GM12891 (cell line): Measurements from ENCODE around the gene CYREN.

ENCODE experiments used
- DNase-seq: peaks from one replicate; pipeline ENCODE4 v3.0.0; 2011; ENCODE audit warnings: low spot score; ENCODE audit not compliant: insufficient read length
- FAIRE-seq: peaks from 2 replicates; lab custom pipeline; 2011; peaks lifted over from hg19 to GRCh38; lab: Jason Lieb, UNC
- PAX5 ChIP-seq: IDR thresholded peaks from 2 replicates; pipeline ENCODE4 v1.6.1; 2011; ENCODE audit warnings: low read length, moderate library complexity, mild to moderate bottlenecking; ENCODE audit not compliant: insufficient read depth, severe bottlenecking
- POLR2A ChIP-seq: IDR thresholded peaks from 2 replicates; pipeline ENCODE4 v1.6.1; 2011; ENCODE audit warnings: low read depth, low read length, control low read depth
- POLR2AphosphoS5 ChIP-seq: IDR thresholded peaks from 2 replicates; pipeline ENCODE4 v1.6.1; 2011; ENCODE audit warnings: low read depth, low read length, control low read depth
- POU2F2 ChIP-seq: IDR thresholded peaks from 2 replicates; pipeline ENCODE4 v1.6.1; 2011; ENCODE audit warnings: low read depth, mild to moderate bottlenecking, control low read depth, low read length, moderate library complexity
- SPI1 ChIP-seq: IDR thresholded peaks from 2 replicates; pipeline ENCODE4 v1.6.1; 2011; ENCODE audit warnings: low read depth, low read length, control low read depth
- TAF1 ChIP-seq: IDR thresholded peaks from 2 replicates; pipeline ENCODE4 v1.6.1; 2011; ENCODE audit warnings: low read depth, low read length, control low read depth

Gene CYREN

DNA sequence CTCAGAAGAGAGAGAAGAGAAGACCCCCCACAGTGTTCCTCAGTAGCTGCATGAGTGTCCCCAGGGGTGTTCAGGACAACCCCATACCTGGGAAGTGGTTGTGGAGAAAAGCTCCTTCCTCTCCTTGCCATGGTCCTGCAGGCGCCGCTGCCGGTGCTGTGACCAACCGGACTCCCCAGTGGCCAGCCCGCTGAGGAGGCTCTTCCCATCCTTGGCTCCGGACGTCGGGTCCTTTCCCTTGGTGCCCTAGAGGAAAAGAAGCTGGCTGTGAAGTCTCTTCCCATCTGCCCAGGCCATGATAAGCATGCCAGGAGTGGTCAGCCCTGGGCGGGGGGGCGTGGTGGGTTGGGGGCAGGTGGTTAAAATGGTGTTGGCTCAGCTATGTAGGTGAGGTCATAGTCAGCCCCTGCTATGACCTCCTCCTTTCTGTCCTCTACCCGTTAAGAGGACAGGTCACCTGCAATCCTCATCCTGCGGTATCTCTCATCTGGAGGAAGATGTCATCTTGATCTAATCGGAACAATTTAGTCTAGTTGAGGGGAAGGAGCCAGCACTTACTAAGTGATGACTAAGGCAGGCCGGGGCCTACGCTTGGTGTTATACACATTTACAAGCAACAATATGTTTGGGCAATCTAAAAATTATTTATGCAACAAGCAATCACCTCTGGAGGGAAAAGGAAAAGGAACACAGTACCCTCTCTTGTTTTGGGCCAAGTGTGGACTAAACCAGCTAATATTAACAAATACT, 27.6 kb upstream of the CYREN start:
- DNase-seq, result no peak
- FAIRE-seq, result no peak
- no peak for TF ChIP-seq SPI1
- no peak for TF ChIP-seq POLR2AphosphoS5
- TF ChIP-seq PAX5, result no peak

DNA sequence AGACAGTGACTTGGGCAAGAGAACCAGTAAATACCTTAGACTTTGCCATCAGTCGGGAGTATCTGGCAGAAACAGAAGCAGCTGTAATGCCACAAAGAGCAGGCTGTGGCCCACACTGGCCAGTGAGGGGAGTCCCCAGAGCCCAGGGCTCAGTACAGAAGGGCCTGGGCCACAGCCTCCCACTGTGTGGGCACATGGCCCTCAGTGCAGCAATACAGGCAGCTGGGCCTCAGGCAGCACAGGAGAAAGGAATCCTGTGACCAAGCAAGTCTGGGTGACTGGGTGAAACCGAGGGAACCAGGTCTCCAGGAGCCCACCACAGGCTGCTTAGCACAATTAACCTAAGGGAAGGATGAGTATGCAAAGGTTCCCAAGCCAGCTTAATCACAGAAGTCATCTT, 26.8 kb upstream of the CYREN start:
- FAIRE-seq, result no peak
- TF ChIP-seq POLR2AphosphoS5, result no peak
- no peak for TF ChIP-seq TAF1
- TF ChIP-seq POU2F2, result no peak
- no peak for TF ChIP-seq PAX5
- no peak for TF ChIP-seq POLR2A
- TF ChIP-seq SPI1, result no peak
- no peak for DNase-seq

DNA sequence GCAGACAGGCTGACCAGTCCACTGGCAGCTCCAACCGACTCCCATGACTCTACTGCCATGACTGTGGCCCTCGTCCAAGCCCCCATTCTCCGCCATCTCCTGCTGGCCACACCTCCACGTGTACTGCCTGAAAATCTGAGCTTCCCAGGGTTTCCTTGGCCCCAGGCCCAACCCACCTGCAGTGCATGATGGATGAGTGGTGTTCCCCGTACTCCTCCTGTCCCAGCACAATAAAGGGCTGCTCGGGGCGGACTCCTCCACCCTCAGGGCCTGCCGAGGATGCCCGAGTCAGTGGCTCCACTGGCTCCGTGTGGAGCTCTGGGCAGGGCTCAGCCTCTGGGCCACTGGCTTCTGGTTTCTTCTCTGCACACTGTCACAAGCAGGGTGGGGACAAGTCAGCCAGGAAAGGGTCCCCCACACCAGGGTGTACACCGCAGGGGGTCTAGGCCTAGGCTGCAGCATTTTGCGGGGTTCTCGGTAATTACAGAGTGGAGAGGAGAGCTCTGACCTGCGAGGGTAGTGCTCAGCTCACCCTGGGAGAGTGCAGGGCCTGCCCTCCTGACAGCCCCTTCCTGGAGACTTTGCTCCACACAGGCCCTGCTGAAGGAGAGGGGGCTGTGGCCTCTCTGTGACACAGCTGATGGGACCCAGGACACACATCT, 25.6 kb upstream of the CYREN start:
- no peak for TF ChIP-seq POU2F2
- TF ChIP-seq SPI1, result no peak
- TF ChIP-seq TAF1, result no peak
- TF ChIP-seq PAX5, result no peak
- no peak for TF ChIP-seq POLR2AphosphoS5
- TF ChIP-seq POLR2A, result no peak
- no peak for DNase-seq
- no peak for FAIRE-seq

DNA sequence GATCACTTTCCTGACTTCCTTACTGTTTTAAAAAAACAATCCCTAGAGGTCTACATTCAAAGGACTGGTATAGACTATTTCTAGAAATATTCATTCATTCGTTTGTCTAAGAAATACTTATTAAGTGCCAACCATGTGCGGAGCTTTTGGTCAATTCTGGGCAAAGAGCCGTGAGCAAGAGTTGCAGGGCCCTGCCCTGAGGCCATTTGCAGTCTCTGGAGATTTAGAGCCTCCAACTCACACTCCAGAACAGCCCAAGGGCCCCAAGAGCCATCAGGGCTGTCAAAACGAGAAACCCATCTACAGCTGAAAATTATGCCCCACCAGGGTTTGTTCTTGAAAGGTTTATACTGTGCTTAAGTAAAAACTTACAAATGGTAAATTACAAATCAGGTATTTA, 24.6 kb upstream of the CYREN start:
- no peak for TF ChIP-seq POU2F2
- FAIRE-seq (no peak), DNase-seq (no peak)

DNA sequence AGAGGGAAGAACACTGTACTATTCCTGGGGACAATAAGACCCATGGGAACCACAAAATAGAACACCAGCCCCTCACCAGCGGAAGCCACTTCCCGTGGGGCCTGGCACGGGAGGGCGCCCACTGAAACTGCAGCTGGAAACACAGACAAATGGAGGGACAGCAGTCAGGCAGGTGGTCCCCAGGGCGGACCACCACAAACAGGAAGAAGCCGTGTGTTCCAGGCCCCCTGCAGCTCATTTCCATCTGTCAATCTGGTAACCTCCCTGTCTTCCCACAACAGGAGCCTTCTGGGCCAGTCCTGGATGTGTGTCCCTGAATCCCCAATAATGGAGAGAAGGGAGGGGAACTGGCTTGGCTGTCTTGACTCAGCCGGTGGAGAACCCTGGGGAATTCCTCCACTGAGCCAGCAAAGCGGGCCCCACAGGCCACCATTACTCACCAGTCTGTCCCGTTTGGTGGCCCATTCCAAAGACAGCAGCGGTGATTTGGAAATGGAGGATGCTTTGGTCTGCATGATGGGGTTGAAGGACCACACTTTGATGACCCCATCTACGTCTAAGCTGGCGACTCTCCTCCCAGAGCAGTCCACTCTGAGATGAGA, 24.1 kb upstream of the CYREN start:
- no peak for FAIRE-seq
- no peak for DNase-seq
- TF ChIP-seq POLR2A (no peak), SPI1 (no peak), POU2F2 (no peak), POLR2AphosphoS5 (no peak)

DNA sequence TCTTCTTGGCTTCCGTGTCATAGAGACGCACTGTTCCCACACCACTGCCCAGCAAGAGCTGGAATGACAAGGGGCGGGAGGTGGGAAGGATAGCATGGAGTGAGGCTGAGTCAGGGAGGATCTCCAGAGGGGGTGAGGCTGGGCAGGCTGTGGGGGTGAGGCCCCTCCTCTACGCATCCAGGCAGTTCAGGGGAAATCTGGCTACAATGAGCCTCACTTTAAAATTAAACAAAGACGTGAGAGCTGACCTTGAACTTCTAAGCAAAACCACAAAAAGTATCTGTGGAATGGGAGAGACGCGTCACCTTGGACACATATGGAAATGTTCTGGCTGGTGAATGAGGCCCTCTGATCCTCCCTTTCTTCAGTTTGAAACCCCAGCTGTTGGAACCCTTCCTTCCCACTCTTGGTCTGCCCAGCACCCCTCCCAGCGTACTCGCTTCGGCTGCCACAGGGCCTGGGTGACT, 23.1 kb upstream of the CYREN start:
- DNase-seq, result no peak
- TF ChIP-seq TAF1 (no peak), POLR2A (no peak), POLR2AphosphoS5 (no peak)
- FAIRE-seq, result no peak

DNA sequence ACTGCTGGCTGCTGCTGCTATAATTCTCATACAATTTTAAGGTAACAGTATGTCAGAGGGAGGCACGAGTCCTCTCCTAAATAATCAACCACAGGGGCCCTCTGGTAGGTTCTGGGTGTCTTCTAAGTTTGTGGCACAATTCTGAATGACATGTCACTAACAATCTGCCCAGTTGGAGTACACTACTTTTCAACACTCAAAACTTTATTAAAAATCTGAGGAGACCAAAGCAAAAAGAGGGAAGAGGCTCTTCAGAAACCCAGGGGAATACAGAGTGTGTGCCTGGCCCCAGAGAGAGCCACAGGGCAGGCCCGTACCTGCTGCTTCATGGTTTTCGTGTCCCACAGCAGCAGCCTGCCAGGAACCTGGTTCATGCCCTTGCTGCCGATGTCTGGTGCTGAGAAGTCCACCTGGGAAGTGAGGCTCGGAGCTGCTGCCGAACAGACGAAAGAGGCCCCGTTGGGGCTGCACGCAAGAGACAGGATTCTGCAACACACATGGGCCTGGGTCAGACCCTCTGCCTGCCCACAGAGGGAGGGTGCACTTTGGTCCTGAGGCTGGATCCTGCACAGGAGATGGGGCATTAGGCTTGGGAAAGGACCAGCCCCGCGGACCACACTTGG, 22.5 kb upstream of the CYREN start:
- no peak for DNase-seq
- no peak for FAIRE-seq
- TF ChIP-seq POLR2A (no peak), POU2F2 (no peak), SPI1 (no peak), TAF1 (no peak), POLR2AphosphoS5 (no peak), PAX5 (no peak)

DNA sequence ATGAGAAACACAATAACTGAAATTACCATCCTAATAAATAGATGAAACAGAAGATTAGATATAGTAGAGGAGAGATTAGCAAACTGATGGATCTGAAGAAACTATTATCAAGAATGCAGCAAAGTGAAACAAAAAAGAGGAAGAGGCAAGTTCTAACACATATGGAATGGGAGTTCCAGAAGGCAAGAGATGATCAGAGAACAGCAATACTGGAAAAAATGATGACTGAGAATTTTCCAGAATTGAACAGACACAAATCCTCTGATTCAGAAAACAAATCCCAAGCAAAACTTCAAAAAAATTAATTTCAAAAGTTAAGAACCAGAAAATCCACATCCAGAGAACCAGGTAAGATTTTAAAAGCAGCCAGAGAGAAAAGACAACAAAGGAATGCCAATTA, 20.2 kb upstream of the CYREN start:
- FAIRE-seq, result no peak

DNA sequence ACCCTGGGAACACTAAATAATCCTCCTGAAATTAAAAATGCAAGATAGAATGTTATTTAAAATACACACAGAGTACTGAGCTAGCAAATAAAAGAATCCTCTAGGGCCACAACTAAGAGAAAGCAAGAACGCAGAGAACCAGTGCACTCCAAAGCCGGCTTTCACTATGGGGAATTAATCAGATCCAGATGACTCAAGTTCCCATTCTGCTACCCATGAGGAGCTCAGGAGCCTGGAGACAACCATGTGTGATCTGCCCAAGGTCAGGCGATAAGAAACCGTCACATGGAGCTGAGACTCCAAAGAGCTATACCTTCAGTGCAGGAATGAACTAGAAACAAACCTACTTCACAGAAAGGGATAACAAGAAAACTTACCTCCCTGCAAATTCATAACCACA, 19.5 kb upstream of the CYREN start:
- no peak for FAIRE-seq
- TF ChIP-seq POU2F2 (no peak), SPI1 (no peak), POLR2A (no peak), TAF1 (no peak), PAX5 (no peak), POLR2AphosphoS5 (no peak)
- no peak for DNase-seq

More for the DNA sequence above, 20.2 kb upstream of the CYREN start:
- TF ChIP-seq PAX5 (no peak), TAF1 (no peak), POLR2AphosphoS5 (no peak), POU2F2 (no peak), SPI1 (no peak), POLR2A (no peak)
- DNase-seq, result no peak
